ENCODE results near the gene BRAT1.
A peak's percentile ranks its signal among the peaks of the same experiment; 100 is the strongest.

Gene BRAT1

DNA sequence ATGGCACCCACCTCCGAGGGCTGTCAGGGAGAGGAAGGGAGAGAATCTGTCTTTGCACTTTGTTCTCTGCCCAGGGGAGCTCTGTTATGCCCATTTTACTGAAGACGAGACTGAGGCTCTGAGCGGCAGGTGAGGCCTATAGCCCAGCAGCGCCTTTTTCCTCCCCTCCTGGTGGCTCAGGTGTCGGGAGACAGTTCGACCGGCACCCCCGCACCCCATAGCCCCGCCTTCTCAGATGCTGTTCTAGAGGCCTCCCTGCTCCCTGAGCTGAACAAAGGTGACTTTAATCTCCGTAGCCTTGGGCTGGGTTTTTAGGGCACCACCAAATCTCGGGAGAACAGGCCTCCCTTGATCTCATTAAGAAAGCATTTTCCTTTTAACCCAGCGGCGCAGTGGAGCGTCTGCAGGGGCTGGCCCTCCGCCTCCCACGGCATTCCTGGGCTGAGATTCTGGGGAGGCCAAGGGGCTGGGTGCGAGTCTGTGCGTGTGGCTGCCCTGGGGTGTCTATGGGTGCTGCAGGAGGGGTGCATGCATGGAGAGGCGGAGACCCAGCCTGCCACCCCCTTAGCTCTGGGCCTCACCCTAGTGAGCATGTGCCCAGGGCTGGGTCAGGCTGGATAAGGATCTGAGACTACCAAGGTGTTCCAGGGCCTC is 32.4 kb downstream of the BRAT1 start:
- TF ChIP-seq, protein P1, sequence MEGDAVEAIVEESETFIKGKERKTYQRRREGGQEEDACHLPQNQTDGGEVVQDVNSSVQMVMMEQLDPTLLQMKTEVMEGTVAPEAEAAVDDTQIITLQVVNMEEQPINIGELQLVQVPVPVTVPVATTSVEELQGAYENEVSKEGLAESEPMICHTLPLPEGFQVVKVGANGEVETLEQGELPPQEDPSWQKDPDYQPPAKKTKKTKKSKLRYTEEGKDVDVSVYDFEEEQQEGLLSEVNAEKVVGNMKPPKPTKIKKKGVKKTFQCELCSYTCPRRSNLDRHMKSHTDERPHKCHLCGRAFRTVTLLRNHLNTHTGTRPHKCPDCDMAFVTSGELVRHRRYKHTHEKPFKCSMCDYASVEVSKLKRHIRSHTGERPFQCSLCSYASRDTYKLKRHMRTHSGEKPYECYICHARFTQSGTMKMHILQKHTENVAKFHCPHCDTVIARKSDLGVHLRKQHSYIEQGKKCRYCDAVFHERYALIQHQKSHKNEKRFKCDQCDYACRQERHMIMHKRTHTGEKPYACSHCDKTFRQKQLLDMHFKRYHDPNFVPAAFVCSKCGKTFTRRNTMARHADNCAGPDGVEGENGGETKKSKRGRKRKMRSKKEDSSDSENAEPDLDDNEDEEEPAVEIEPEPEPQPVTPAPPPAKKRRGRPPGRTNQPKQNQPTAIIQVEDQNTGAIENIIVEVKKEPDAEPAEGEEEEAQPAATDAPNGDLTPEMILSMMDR (IDR thresholded peaks at IDR 0.05; ENCODE audit: control insufficient read depth, extremely low read depth, insufficient read depth) = no peak
- no peak for DNase-seq (ENCODE audit: low read depth)
- no peak overlapping the region for H3K4me3 ChIP-seq (ENCODE audit: low read depth, low read length)

DNA sequence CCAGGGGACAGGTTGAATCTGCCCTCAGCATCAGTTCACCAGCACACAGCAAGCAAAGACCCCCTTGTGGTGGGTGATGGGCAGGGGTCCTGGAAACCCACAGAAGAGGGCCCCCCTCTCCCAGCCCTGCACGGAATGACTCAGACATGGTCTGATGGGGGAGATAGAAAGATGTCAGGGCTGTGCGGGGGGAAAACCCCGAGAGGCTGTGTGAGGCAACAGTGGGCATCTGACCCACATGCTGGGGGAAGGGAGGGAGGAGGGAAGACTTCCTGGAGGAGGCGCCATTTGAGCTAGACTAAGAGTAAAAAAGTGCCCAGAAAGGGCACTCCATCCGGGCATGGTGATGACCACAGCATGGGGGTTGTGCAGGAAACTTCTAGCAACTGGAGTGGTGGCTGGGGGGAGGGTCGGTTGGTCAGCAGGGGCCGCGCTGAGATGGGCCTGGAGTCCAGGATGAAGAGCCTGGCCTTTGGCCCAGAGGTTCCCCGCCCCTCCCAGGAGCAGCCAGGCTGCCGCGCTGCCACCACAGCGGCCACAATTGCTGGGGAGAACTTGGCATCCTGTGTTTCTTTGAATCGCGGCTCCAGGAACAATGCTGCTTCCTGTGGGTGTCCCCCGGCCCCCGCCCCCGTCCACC is 33.3 kb downstream of the BRAT1 start:
- no peak overlapping the region for H3K4me3 ChIP-seq (ENCODE audit: low read depth, low read length)
- DNase-seq (ENCODE audit: low read depth) = no peak
- TF ChIP-seq, protein P1 (IDR thresholded peaks at IDR 0.05; ENCODE audit: control insufficient read depth, extremely low read depth, insufficient read depth) = no peak

DNA sequence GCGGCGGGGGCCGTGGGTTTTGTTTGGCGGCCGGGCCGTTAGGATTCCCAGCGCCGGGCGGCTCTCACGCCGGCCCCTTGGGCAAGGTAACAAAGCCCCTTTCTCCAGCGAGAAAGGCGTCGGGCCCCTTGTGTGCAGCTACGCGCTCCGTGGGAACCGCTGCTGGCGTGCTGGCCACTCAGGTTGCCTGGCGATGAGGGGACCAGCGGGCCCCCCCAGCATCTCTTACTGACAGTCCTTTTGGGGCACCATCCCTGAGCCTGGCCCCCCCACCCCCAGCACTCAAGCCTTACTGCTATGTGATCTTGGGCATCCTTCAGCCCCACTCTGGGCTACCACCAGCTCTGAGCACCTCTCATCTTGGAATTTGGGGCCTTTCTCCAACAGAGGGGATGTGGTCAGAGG is 34.0 kb downstream of the BRAT1 start:
- DNase-seq (ENCODE audit: low read depth) = no peak
- TF ChIP-seq, protein P1 (IDR thresholded peaks at IDR 0.05; ENCODE audit: control insufficient read depth, extremely low read depth, insufficient read depth) = no peak

DNA sequence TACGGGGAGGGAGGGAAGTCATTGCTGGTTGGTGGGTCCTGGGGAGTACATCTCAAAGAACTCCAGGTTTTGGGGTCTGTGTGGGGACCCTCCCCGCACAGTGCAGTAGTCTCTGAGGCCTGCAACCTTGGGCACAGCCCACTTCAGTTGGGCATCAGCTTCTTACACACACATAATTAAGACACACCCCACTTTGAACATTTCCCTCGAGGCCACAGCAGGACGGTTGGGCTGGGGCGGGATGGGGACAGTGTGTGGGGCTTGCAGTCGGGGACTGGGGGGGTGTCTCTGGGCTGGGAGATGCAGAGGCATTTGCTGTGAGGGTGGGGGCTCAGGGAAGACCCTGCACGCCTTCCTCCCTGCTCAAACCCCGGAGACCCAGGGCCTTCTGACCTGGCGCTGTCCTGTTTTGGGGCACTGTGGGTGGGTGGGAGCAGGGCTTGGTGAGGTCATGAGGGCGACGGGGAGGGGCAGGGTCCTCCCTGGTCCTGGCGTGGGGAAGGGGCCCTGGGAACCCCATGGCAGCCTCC is 34.5 kb downstream of the BRAT1 start:
- no peak overlapping the region for H3K4me3 ChIP-seq (ENCODE audit: low read depth, low read length)
- no peak for DNase-seq (ENCODE audit: low read depth)
- TF ChIP-seq, protein P1 (IDR thresholded peaks at IDR 0.05; ENCODE audit: control insufficient read depth, extremely low read depth, insufficient read depth) = no peak

More for the DNA sequence above, 34.0 kb downstream of the BRAT1 start:
- no peak overlapping the region for H3K4me3 ChIP-seq (ENCODE audit: low read depth, low read length)

DNA sequence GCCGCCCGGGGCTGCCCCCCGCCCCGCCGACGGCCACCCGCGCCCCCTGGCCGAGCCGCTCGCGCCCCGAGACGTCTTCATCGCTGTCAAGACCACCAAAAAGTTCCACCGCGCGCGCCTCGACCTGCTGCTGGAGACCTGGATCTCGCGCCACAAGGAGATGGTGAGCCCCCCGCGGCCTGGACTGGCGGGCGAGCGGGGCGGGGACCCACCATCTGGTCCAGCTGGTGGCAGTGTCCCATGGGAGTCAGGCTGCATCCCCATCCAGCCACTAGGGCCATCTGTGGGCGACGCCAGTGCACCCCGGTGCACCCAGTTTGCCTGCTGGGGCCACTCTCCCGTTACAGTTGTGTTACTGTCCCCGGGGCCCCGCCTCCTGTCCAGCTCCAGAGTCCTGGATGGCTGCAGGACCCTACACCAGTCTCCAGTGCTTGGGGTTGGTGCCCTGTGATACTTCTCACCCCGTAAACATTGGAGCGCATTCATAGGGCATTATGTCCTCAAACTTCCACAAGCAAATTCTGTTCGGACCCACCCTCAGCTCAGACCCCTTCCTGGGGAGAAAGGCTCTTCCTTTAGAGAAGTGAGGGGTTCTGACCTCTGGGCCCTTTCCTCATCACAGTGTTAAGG is 35.1 kb downstream of the BRAT1 start:
- peak overlapping the region; percentile 45 for H3K4me3 ChIP-seq (ENCODE audit: low read depth, low read length)
- no peak for DNase-seq (ENCODE audit: low read depth)
- TF ChIP-seq, protein P1 (IDR thresholded peaks at IDR 0.05; ENCODE audit: control insufficient read depth, extremely low read depth, insufficient read depth) = no peak

DNA sequence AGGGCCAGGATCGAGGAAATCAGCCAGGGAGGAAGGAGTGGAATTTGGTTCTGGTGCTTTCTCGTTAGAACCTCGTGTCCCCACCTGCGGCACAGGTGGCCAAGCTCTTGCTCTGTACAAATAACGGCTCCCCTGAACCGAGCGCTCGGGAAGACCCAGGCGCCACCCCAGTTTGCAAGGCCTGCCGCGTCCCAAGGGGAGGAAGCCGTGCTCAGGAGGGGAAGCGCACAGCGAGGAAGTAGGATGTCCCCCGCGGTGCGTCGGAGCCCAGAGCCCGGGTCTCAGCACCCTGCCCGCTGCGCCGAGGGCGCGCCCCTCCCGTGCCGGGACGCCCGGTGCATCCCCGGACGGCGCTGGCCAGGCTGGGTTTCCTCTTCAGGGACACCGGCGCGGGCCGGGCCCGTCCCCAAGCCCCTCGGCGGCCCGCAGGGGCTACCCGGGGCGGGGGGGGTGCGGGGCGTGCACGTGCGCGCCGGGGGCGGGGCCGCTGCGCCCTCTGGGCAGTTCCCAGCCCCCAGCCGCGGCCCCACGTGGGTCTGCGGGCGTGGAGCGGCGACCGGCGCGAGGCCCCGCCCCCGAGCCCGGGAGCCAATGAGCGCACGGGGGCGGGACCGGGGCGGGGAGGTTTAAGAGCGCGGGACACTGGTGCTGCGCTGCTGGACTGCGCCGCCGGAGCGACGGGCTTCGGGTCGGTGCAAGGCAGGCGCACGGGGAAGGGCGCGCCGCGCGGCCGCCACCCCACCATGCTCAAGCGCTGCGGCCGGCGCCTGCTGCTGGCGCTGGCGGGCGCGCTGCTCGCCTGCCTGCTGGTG is 36.0 kb downstream of the BRAT1 start, which contains the start of gene LFNG:
Gene LFNG (plus strand): TSS at position 656 of the 812 bp plus-strand sequence. CDS start 88 bp downstream, at position 744.
- no peak for DNase-seq (ENCODE audit: low read depth)
- peak within 1 kb of the TSS; percentile 45 for H3K4me3 ChIP-seq (ENCODE audit: low read depth, low read length)
- TF ChIP-seq, protein P1 (IDR thresholded peaks at IDR 0.05; ENCODE audit: control insufficient read depth, extremely low read depth, insufficient read depth) = no peak
